Measurements from ENCODE around the gene LIPT1.
"Not testable (repeated sequence)": the region's sequence is repeated elsewhere in the genome, so short reads cannot be mapped to it uniquely, and the experiment has no call there.

The LIPT1 gene

GRCh38 chr2:99171377-99172140 lies 16.8 kb downstream of the LIPT1 start:
- no peak for DNase-seq (ENCODE audit: low read depth, low spot score)

GRCh38 chr2:99180755-99181623 lies 26.2 kb downstream of the LIPT1 start, which contains the start of the genes MITD1 and MRPL30:
Gene MITD1, minus strand, starts transcription at chr2:99181058. Its CDS starts 77 bp downstream, at chr2:99180981.
Gene MRPL30, plus strand, starts transcription at chr2:99181184. Its CDS starts 5,020 bp downstream, at chr2:99186204.
- peak; percentile 85 for DNase-seq (ENCODE audit: low read depth, low spot score)

DNA sequence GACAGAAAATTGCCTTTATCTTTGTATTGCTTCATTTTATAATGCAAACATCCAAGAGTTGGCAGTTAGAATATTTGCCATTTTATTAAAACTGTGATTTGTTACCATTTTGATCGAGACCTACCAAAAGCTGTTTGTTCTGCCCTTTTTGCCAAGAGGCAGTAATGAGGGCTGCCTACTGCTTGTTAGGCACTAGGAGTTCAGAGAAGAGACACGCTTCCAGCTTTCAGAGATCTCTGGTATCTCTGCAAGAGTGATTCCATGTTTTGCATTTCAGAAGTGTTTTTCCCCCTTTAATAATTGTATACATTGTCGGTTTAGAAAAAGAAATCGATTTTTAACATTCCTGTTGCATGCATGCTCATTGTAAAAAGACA lies 26.8 kb downstream of the LIPT1 start:
- DNase-seq (ENCODE audit: low read depth, low spot score) = no peak

- DNase-seq (ENCODE audit: low read depth, low spot score) = no peak
Measured at GRCh38 chr2:99183025-99183424, 28.3 kb downstream of the LIPT1 start.

DNA sequence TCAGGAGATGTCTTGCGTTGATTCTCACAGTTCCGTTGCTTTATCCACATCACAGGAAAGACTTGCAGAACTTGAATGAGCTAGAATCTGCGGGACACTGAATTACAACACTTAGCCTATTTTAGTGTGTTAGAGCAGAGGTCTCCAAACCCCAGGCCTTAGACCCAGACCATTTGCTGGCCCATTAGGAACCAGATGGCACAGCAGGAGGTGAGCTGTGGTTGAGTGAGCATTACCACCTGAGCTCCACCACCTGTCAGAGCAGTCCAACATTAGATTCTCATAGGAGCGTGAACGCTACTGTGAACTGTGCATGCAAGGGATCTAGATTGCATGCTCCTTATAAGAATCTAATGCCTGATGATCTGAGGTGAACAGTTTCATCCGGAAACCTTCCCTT lies 30.0 kb downstream of the LIPT1 start:
- no peak for DNase-seq (ENCODE audit: low read depth, low spot score)

DNA sequence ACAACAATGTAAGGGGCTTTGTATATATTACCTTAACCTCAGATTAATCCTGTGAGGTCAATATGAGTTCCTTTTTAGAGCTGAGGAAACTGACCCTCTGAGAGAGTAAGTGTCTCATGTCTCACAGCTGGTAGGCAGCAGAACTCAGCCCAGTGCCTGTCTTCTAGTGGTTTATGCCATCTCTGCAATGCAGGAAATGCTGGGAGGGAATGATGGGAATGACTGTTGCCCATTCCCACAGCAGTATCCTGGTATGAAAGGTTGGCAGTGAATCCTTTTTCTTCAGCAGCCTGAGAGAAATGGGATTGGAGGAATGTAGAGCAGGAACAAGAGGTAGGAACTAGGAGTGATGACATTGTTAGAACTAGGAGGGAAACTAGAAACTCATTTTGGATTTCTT lies 32.2 kb downstream of the LIPT1 start:
- DNase-seq (ENCODE audit: low read depth, low spot score) = no peak

- DNase-seq (ENCODE audit: low read depth, low spot score) = no peak
Measured at GRCh38 chr2:99188357-99188756, 33.6 kb downstream of the LIPT1 start.

GRCh38 chr2:99190548-99190947 lies 35.8 kb downstream of the LIPT1 start:
- DNase-seq (ENCODE audit: low read depth, low spot score) = no peak

- DNase-seq (ENCODE audit: low read depth, low spot score) = not testable (repeated sequence)
Measured at GRCh38 chr2:99192364-99192763, 37.6 kb downstream of the LIPT1 start.

GRCh38 chr2:99198103-99198841 lies 43.5 kb downstream of the LIPT1 start:
- no peak for DNase-seq (ENCODE audit: low read depth, low spot score)

GRCh38 chr2:99200076-99200800 lies 45.5 kb downstream of the LIPT1 start:
- DNase-seq (ENCODE audit: low read depth, low spot score) = no peak

- DNase-seq (ENCODE audit: low read depth, low spot score) = no peak
Measured at GRCh38 chr2:99201959-99202678, 47.4 kb downstream of the LIPT1 start.

- DNase-seq (ENCODE audit: low read depth, low spot score) = peak; percentile 54
Measured at GRCh38 chr2:99205491-99205890, 50.7 kb downstream of the LIPT1 start.

Measured in iPS DF 19.7 (cell line).